HuH-7.5 (cell line): ENCODE measurements around the gene ELN.
"Not testable (repeated sequence)": the region's sequence is repeated elsewhere in the genome, so short reads cannot be mapped to it uniquely, and the experiment has no call there.

Source experiments
- DNase-seq: peaks from one replicate; pipeline ENCODE4 v3.0.0; 2011; ENCODE audit warnings: low spot score

The ELN gene

DNA sequence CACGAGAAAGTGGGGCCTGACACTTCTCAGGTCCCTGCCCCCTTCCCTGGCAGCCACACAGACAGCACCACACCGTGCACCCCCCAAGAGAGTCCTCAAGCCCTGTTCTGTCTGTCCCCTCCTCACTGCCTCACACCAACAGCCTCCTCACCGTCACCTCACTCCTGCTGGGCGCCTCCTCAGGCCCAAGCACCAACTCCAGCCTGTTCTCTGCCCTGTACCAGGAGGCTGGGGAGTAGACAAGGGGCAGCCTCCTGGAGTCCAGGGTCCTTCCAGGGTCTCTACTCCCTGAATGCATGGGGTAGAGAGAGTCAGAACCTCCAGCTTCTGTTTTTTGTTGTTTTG is 26.9 kb upstream of the ELN start:
- no peak for DNase-seq

DNA sequence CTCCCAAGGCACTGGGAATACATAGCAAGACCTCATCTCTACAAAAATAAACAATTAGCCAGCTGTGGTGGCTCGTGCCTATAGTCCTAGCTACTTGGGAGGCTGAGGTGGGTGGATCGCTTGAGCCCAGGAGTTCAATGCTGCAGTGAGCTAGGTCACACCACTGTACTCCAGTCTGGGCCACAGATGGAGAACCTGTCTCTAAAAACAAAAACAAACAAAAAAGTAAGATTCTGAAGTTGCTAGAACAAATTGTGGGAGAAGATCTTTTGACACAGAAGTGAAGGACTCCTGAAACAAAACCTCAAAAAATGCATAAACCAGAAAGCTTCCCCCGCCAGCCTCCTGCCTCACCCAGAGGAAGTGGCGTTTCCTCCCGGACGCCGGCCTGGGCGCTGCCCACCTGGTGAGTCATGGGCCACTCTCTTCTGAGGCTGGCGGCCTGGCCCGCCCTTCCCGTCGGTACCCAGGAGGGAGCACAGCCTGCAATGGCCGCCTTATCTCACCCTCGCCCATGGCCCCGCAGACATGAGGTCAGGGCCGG is 25.4 kb upstream of the ELN start:
- DNase-seq, result no peak

DNA sequence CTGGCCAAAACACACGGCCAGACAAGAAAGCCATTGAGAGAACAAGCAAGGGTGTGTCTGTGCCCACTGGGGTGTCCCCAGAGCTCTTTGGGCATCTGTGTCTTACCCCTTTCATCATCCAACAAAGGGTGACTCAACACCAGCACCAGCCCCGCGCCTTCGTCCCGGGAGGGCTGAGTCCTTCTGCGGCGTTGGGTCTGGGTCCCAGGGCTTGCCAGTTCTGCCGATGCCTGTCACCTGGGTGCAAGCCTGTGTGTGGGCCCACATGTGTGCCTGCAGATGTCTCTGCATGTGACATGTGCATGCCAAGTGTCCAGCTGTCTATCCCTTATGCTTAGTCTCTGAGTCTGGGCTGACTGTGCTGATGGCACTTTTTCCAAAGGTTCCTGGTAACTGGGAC is 24.4 kb upstream of the ELN start:
- no peak for DNase-seq

DNA sequence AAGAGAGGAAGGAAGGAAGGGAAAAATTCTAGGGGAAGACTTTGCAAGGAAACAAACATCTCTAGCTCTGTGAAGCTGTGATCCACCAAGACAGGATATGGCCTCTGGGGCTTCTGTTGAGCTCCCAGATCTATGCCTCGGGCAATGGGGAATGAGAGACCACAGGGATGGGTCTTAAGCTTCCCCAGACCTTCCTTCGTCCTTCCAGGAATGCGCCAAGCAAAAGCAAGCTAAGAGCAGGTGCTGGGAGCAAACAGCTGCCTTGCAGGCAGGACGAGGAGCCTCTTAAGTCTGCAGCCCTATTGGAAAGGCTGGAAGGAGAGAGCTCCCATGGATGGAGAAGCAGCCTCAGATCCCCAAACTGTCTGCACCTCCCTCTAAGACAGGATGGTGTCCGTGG is 21.9 kb upstream of the ELN start:
- no peak for DNase-seq

DNA sequence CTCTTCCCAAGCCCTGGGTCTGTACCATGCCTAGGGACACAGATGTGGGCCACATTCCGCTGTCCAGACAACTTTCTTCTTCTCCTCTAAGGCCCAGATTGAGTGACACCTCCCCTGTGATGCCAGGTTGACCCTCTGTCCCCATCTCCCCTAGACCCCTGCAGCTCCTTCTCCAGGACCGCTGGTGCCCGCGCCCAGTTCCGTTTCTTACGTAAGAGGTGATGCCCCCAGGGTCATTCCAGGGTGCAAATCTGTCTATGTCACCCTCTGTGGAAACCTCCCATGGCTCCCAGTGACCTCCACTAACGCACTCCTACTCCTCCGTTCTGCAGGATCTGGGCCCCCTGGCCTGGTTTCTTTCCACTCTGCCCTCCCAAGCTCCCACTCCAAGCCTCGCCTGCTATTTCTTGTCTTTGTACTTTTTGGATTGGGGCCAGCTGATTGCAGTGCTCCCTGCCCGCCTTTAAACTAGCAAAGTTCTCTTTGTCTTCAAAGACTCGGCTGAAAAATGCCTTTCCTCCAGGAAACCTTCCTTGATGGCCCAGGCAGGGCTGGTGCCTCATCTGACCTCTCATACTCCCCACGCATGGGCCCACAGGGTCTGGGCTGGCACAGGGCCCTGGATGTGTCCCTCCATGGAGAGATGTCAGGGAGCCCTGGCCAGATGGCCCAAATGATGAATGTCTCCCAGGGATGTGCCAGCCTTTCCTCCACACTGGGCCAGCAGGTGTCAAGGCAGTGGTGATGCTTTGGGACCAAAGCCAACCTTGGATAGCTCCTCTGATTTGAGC is 21.3 kb upstream of the ELN start:
- DNase-seq, result no peak

DNA sequence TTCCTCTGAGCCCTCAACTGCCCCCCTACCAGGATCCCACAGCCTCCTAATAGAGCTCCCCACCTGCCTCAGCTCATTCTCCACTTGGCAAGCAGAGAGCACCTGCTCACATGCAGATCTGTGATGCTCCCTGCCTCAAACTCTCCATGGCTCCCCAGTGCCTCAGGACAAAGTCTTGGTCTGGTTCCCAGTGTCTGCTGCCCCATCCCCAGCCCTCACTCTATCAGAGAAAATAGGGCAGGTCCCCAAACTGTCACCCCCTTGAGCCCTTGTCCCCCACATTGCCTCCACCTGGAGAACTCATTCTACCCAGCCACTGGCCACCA is 20.8 kb upstream of the ELN start:
- no peak for DNase-seq

DNA sequence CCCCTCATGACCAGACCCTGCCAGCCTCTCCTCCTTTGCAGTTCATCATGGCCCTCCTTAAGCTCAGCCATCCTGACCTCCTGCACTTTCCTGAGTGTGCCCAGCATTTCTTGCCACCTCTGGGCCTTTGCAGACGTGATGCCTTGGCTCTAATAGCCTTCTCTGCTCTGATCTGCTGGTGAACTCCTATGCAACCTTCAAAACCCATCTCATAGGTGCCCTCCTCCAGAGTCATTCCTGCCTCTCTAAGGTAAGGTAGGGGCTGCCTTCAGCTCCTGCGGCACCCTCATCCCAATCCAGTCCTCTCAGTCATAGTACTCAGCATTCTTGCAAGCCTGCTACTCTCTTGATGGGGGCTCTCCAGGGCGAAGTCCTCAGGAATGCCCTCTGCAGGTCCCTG is 19.3 kb upstream of the ELN start:
- DNase-seq, result no peak

DNA sequence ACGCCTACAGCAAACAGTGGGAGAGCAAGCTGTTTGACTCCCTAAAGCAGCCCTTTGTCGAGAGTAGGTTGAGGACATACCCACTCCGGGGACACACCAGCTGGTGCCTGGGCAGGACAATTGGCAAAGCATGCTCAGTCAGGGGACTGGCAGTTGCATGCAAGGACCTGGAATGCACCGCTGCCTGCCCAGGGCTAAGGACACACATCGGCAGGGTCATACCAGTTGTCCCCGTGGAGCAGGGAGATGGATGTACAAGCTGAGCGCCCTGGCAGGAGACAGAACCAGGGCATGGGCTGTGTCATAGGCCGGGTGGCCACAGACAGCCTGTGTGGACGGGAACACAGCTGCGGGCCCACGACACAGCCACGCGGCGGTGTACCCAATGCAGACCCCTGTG is 18.3 kb upstream of the ELN start:
- DNase-seq, result no peak

DNA sequence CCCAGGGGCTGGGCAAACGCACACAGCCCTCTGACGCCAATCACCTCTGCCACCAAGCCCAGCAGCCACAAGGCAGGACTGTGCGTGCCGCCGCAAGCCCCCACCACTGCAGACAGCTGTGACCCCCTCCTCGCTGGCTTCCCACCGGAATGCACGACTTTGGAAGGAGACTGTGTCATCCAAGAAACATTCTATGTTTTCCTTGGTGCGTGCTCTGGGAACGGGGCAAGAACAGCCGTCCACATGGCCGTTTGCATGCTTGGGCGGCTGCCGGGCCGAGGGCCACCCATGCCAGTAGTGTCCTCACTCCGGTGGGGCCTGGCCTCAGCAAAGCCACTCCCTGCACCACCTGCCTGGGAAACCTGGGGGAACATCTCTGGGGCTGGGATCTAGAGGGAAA is 17.6 kb upstream of the ELN start:
- no peak for DNase-seq

DNA sequence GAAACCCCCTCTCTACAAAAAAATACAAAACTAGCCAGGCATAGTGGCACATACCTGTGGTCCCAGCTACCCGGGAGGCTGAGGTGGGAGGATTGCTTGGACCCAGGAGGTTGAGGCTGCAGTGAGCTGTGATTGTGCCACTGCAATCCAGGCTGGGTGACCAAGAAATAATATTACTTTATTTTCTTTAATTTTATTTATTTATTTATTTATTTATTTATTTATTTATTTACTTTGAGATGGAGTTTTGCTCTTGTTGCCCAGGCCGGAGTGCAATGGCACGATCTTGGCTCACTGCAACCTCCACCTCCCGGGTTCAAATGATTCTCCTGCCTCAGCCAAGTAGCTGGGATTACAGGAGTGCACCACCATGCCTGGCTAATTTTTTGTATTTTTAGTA is 16.6 kb upstream of the ELN start:
- not testable (repeated sequence) for DNase-seq

DNA sequence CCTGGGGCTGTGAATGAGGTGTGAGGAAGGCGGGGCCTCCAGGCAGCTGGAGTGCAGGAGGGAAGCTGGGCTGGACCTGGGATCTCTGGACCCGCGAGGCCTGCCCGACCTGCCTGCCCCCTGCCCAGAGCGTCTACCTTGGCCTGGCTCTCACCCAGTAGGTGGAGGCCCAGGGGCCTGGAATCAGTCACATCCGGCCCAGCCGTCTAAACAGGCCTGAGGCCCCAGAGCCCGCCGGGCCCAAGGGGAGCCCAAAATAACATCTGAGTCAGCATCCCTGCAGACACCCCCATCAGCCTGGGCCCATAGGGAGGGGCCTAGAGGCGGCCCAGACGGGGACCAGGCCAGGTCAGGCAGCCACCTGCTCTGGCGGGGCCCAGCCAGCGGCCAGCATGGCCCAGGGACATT is 15.1 kb upstream of the ELN start:
- DNase-seq, result no peak

DNA sequence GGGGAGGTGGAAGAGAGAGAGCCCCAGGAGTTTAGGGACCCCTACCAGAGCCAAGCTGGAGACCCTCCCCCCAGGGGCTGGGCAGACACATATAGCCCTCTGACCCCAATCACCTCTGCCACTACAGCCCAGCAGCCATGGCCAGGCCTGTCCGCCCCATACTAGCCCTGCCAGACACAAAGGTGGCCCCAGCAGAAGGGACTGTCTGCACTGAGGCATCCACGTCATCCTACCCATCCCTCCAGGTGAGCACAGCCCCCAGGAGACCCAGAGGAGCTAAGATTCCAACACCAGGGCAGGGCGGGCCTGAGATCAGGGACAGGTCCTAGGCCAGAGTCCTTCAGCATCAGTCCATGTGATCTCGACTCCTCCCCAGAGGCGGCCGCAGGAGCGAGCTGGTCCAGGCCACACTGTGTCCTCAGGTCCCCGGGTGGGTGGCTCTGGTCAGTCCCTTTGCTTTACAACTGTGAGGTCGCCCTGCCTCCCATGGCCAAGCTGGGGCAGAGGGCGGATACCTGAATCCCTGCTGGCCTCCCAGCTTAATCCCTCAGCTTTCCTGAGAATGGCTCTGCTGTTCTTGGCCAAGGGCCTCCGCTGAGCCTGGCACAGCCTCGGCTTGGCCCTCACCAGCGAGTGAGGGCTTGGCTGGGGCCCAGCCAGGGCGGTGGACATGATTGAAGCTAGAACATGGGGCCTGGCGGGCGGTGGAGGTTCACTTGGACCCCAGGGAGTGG is 14.3 kb upstream of the ELN start:
- DNase-seq, result no peak

DNA sequence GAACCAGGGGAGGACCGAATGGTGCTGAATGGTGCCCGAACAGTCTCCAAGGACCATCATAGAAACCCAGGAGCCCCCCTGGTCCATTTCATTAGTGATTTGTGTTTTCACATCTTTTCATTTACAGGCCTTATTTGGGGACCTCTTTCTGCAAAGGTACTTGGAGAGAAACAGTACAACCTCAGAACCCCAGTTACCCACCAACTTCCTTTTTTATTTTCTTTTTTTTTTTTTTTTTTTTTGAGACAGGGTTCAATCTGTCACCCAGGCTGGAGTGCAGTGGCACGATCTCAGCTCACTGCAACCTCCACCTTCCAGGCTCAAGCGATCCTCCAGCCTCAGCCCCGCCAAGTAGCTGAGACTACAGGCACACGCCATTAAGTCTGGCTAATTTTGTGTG is 13.0 kb upstream of the ELN start:
- no peak for DNase-seq

DNA sequence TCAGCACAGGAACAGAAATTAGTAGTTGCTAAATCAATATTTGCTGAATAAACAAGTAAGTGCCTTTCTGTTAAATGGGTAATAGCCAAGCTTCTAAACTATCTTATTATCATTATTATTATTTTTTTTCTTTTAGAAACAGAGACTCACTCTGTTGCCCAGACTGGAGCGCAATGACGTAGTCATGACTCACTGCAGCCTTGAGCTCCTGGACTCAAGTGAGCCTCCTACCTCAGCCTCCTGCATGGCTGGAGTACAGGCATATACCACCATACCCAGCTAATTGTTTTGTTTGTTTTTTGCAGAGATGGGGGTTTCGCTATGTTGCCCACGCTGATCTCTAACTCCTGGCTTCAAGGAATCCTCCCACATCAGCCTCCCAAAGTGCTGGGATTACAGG is 12.3 kb upstream of the ELN start:
- DNase-seq, result no peak

DNA sequence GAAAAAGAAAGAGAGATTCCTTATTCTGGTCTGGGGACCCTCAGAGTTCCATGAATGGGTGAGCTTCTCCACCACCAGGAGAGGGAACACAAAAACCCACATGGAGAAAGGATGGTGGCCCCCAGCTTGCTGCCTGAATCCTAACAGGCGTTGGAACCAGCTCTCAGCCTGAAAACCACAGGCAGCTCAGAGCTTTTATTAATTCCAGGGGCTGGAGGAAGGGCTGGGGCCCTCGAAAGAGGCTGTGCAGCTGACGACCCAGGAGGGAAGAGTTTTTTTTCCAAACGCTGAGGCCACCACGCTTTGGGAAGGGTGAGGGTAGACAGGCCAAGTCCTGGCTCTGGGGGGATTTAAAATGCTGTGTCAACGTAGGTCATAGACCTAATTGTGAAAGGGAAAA is 10.8 kb upstream of the ELN start:
- DNase-seq, result no peak

DNA sequence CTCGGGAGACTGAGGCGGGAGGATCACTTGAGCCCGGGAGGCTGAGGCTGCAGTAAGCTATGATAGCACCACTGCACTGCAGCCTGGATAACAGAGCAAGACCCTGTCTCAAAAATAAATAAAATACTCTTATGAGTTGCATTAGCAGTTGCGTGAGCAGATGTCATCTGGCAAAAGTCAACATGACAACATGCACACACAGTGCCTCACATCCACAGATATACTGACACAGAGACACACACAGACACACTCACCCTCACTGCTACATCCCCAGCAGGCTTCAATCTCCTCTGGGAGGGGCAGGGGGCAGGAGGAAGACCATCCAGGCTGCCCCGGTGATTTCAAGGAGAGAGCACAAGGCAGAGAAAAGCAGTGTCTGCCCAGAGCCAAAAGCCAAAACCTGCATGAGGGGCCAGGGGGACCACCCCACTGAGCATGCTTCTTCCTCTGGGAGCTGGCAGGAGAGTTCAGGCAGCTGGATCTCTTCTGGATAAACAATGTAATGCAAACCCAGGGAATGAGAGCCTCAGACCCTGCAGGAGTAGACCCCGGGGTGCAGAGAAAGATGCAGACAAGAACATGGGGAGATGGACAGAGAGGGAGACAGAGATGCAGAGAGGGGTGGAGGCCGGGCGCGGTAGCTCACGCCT is 9.6 kb upstream of the ELN start:
- no peak for DNase-seq

DNA sequence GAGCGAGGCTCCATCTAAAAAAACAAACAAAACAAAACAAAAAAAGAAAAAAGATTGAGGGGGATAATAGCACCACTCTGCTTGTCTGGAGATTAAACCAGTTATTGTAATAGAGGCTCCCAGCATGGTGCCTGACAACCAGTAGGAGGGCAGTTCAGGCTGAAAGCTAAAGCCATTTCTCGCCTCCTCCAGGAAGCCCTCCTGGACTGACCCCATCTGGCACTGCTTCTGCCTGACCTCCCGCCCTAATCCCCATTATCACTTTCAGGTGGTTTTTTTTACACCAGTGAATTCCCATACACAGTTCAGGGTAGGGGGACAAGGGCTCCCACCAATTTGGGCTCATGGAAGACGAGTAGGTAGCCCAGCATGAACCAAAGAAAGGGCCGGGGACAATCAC is 8.8 kb upstream of the ELN start:
- DNase-seq, result no peak

DNA sequence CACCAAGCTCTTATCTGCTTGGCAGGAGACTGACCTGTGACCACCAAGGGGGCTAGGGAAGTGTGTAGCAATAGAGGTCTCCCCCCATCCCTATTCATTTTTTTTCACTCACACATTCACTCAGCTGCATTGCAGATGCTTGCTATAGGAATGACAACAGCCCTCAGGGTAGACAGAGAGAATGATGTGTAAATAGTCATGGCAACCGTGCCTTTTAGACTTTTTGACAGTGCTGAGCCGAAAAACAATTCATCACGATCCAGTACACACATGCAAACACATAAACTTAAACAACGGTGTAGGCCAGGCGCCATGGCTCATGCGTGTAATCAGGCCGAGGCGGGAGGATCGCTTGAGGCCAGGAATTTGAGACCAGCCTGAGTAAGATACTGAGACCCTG is 7.6 kb upstream of the ELN start:
- no peak for DNase-seq

DNA sequence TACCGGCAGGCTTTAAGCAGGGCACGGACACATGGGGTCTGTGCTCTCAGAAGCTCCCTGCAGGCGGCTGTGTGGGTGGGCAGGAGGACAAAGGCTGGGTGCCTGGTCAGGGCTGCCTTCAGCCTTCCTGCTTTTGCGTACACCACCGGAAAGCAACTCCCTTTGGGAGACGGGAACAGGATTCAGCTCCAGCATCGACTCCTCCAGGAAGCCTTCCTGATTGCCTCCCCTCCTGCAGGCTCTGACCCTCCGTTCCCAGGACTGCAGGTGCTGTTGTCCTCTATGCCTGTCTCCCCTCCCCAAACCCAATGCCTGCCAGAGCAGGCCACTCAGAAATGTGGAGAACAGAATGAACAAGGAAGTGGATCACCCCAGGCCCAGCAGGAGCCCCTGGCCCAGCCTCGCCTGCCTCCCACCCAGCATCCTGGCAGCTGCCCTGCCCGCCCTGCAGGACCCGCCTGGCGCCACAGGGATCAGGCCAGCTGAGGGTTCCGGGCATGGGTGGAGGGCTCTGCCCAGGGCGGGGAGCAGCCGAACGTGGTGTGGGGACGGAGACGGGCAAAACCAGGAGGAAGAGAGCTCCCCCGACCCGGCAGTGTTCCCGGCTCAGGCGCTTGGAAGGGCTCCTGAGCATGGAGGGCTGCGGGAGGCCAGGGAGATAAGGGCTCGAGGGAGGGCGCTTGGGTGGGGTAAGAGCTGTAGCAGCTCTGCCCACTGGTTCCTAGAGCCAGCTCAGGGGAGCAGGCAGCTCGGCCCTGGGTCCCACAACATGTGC is 6.2 kb upstream of the ELN start:
- no peak for DNase-seq

DNA sequence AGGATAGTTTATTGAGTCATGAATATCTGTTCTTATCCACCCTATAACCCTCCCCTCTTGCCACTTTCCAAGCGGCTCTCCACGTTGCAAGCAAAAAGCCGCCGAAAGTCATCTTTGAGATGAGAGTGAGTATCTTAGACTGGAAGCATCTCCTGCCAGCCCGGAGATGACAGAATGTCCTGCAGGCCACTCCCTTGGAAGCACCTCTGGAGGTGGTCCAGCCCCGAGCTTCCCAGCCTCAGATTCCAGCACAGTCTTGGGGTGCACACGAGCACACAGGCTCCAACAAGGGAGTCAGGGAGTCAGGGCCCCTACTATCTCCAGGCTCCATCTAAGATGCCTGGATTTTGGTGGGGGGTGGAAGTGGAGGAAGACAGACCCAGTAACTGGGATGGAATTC is 5.5 kb upstream of the ELN start:
- no peak for DNase-seq

DNA sequence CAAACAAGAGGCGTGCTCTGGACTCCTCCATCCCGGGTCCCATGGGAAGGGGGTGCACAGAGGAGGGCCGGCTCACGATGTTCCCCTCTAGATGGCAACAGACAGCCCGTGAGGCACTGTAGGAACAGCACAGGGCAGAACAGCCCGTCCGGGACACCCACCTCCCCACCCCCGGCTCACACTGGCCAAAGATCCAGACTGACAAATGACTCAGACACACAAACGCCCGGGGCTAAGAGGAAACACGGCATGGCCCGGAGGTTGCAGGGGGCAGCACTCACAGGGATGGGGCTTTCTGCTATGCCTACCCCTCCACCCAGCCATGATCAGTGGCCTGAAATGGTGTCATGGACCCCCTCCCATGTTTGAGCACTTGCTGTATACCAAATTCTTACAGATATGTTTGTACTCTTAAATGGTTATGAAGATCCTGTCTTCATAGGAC is 4.9 kb upstream of the ELN start:
- peak; percentile 31 for DNase-seq

DNA sequence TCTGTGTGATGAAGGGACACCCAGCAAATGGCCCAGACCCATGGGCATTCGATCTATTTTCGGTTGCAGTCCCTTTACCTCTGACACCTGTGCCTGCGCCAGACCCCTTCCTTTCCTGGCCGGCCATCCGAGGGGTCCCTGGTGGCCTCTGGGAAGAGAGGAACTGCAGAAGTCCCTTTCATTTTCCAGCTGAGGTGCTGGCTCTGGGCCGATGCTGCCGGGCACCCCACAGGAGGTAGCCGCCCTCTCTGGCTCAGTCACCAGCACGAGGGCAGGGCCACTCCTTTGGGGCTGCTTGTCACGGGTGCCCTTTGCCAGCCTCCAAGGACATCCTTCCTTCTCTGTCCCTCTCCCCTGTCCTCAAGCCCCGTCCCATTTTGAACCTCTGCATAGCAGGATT is 4.2 kb upstream of the ELN start:
- DNase-seq, result no peak

DNA sequence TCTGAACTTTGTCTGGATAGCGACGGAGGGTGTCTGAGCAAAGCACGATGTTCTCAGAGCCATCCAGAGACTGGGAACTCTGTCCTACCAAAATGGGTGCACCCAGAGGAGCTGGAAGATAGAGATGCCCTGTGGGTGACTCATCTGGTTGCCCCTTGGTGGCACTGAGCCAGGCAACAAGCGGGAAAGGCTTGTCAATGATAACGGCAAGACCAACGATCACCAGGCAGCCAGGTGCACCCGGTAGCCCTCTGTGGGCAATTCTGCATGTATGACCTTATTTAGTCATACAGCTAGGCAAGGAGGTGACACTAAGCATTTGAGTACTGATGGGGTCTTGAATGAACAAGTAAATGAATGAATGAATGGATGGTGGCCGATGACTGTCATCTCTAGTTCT is 2.8 kb upstream of the ELN start:
- no peak for DNase-seq
